GM18502 (cell line): ENCODE data around the gene CCDC88C.

Source experiments
- ATAC-seq: cut with Tn5 transposase; IDR thresholded peaks from one replicate; pipeline ENCODE4 v1.9.1; 2021; ENCODE audit warnings: mild to moderate bottlenecking; ENCODE audit not compliant: unreplicated experiment, poor library complexity

CCDC88C gene

GRCh38 chr14:91352728-91353692, 64.6 kb downstream of the CCDC88C start:
- no peak for ATAC-seq

GRCh38 chr14:91352053-91352452, 65.6 kb downstream of the CCDC88C start:
- ATAC-seq, result no peak

GRCh38 chr14:91351512-91351862, 66.1 kb downstream of the CCDC88C start:
- no peak for ATAC-seq

- peak; percentile 66 for ATAC-seq
These were observed 66.7 kb downstream of the CCDC88C start for GRCh38 chr14:91350813-91351511.

GRCh38 chr14:91350483-91350812, 67.2 kb downstream of the CCDC88C start:
- ATAC-seq, result peak; percentile 0

- ATAC-seq, result peak; percentile 54
These were observed 68.0 kb downstream of the CCDC88C start for GRCh38 chr14:91349481-91350074.

GRCh38 chr14:91348845-91349465, 68.7 kb downstream of the CCDC88C start:
- peak; percentile 12 for ATAC-seq

GRCh38 chr14:91346838-91347173, 70.8 kb downstream of the CCDC88C start:
- no peak for ATAC-seq

- no peak for ATAC-seq
These were observed 73.5 kb downstream of the CCDC88C start for GRCh38 chr14:91344096-91344495.

- no peak for ATAC-seq
These were observed 74.6 kb downstream of the CCDC88C start for GRCh38 chr14:91343051-91343450.

GRCh38 chr14:91342206-91342760, 75.3 kb downstream of the CCDC88C start:
- no peak for ATAC-seq

GRCh38 chr14:91341751-91342154, 75.9 kb downstream of the CCDC88C start:
- ATAC-seq, result no peak

- ATAC-seq, result no peak
These were observed 76.3 kb downstream of the CCDC88C start for GRCh38 chr14:91341334-91341733.

- no peak for ATAC-seq
These were observed 77.8 kb downstream of the CCDC88C start for GRCh38 chr14:91339671-91340369.

- no peak for ATAC-seq
These were observed 78.5 kb downstream of the CCDC88C start for GRCh38 chr14:91339076-91339475.

GRCh38 chr14:91338379-91338778, 79.2 kb downstream of the CCDC88C start:
- ATAC-seq, result no peak

- ATAC-seq, result no peak
These were observed 79.8 kb downstream of the CCDC88C start for GRCh38 chr14:91337699-91338335.

GRCh38 chr14:91336093-91336450, 81.5 kb downstream of the CCDC88C start:
- no peak for ATAC-seq

GRCh38 chr14:91335191-91336092, 82.2 kb downstream of the CCDC88C start:
- ATAC-seq, result no peak
